ENCODE results near the gene MEFV. TPM values are rescaled to one million over a fixed set of nuclear protein-coding genes. Genes with fewer than 3 reads are reported as not detected.

MEFV gene, protein sequence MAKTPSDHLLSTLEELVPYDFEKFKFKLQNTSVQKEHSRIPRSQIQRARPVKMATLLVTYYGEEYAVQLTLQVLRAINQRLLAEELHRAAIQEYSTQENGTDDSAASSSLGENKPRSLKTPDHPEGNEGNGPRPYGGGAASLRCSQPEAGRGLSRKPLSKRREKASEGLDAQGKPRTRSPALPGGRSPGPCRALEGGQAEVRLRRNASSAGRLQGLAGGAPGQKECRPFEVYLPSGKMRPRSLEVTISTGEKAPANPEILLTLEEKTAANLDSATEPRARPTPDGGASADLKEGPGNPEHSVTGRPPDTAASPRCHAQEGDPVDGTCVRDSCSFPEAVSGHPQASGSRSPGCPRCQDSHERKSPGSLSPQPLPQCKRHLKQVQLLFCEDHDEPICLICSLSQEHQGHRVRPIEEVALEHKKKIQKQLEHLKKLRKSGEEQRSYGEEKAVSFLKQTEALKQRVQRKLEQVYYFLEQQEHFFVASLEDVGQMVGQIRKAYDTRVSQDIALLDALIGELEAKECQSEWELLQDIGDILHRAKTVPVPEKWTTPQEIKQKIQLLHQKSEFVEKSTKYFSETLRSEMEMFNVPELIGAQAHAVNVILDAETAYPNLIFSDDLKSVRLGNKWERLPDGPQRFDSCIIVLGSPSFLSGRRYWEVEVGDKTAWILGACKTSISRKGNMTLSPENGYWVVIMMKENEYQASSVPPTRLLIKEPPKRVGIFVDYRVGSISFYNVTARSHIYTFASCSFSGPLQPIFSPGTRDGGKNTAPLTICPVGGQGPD
- total RNA-seq (2014; rRNA removed; shearing (Covaris generic)) (0.57 TPM in 1 of 2 replicates, not detected in the other), total RNA-seq (2022) (0.27 TPM in 1 of 2 replicates, not detected in the other), Bru-seq, nascent RNA (percentile 11 among the genes with signal in this experiment), BruChase-seq, experiment 1, labeled RNA remaining after a 6-hour chase (percentile 15 among the genes with signal in this experiment), BruChase-seq, experiment 2, labeled RNA remaining after a 2-hour chase (percentile 21 among the genes with signal in this experiment)
- long read RNA-seq, result 0 reads

DNA sequence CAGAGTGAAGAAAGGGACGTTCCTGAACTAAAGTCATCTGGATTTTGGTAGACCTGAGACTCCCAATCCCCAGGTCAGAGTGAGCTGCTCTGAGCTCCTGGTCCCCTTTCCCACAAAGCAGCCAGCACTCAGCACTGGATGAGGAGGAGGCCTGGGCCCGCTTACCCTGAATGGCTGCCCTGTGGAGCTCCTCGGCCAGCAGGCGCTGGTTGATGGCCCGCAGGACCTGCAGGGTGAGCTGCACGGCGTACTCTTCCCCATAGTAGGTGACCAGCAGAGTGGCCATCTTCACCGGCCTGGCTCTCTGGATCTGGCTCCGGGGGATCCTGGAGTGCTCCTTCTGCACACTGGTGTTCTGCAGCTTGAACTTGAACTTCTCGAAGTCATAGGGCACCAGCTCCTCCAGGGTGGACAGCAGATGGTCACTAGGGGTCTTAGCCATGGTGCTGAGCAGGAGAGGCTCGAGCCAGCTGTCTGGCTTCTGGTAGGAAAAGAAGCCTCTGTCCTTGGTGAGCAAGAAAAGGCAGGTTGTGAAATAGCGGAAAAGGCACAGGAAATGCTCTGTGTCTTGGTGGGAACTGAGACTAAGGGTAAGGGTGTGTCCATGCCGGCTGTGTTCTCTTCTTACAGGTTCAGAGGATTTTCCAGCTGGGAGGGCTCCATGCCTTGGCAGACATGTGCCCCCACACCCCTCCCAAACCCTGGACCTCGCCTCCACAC is at the start of gene MEFV:
Gene MEFV, minus strand, starts transcription at position 488 of the 720 bp plus-strand sequence. Its CDS starts 46 bp downstream, at position 442.
- H3K79me2 ChIP-seq (ENCODE audit: insufficient read depth, low read depth, low read length), result no peaks in the 10 kb centered on the region
- intact Hi-C loops (cut with micrococcal nuclease; ENCODE audit: unreplicated experiment), result no loop called here
- H3K36me3 ChIP-seq (ENCODE audit: insufficient read depth, low read length), result no peaks in the 10 kb centered on the region
- CTCF ChIA-PET (ENCODE audit: unreplicated experiment), result interaction anchor here (0.6 kb wide), 1 partner anchor 32 kb away, joined by 3 read pairs; no protein-coding TSS in a partner anchor
- TF ChIP-seq EZH2phosphoT487 (IDR thresholded peaks at IDR 0.05; ENCODE audit: borderline replicate concordance, low read depth, low read length), result no peak
- TF ChIP-seq, protein P1, sequence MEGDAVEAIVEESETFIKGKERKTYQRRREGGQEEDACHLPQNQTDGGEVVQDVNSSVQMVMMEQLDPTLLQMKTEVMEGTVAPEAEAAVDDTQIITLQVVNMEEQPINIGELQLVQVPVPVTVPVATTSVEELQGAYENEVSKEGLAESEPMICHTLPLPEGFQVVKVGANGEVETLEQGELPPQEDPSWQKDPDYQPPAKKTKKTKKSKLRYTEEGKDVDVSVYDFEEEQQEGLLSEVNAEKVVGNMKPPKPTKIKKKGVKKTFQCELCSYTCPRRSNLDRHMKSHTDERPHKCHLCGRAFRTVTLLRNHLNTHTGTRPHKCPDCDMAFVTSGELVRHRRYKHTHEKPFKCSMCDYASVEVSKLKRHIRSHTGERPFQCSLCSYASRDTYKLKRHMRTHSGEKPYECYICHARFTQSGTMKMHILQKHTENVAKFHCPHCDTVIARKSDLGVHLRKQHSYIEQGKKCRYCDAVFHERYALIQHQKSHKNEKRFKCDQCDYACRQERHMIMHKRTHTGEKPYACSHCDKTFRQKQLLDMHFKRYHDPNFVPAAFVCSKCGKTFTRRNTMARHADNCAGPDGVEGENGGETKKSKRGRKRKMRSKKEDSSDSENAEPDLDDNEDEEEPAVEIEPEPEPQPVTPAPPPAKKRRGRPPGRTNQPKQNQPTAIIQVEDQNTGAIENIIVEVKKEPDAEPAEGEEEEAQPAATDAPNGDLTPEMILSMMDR (conservative IDR thresholded peaks at IDR 0.05; ENCODE audit: low read length), result no peak
- H3K9me2 ChIP-seq (ENCODE audit: insufficient read depth, low read length), result no peaks in the 10 kb centered on the region
- H3K9me3 ChIP-seq (ENCODE audit: low read length), result no peaks in the 10 kb centered on the region
- no peak within 1 kb of the TSS for H2AFZ ChIP-seq (ENCODE audit: low read length)
- DNase-seq (ENCODE audit: low spot score), result no peak
- no peak within 1 kb of the TSS for H3K4me2 ChIP-seq (ENCODE audit: low read length)
- no peak within 1 kb of the TSS for H3K4me3 ChIP-seq (ENCODE audit: low read depth, low read length, poor library complexity, severe bottlenecking)
- POLR2A ChIA-PET, result no interaction called here
- H4K20me1 ChIP-seq (ENCODE audit: insufficient read depth, low read length), result no peaks in the 10 kb centered on the region
- no peak within 1 kb of the TSS for H3K27ac ChIP-seq (ENCODE audit: low read depth, low read length, poor library complexity, severe bottlenecking)
- BruUV-seq (replicated peaks), result no TSS peak
- peaks cover 7% of the 10 kb centered on the region for H3K4me1 ChIP-seq (ENCODE audit: insufficient read depth, low read length, poor library complexity, severe bottlenecking)

DNA sequence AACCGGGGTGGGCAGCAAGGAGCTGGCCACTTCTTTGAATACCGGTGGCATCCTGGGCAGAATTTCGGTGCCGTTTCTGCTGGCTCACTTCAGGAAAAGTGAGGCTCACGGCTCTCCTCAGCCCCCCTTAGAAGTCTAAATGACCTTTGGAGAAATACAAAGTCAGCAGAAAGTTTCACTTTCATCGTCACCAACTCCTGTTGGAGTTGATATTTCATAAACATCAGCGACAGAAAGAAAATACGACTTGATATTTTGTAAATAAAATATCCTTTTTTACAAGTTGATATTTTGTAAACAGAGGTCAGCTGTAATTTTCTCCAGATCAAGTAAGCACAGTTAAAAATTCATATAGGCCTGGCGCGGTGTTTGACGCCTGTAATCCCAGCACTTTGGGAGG is 49.6 kb upstream of the MEFV start:
- H3K4me1 ChIP-seq (ENCODE audit: insufficient read depth, low read length, poor library complexity, severe bottlenecking), result no peaks in the 10 kb centered on the region
- no peak for DNase-seq (ENCODE audit: low spot score)

More for the DNA sequence above, 49.6 kb upstream of the MEFV start:
- no TSS peak for BruUV-seq (replicated peaks)
- H3K9me2 ChIP-seq (ENCODE audit: insufficient read depth, low read length), result no peaks in the 10 kb centered on the region
- no peaks in the 10 kb centered on the region for H4K20me1 ChIP-seq (ENCODE audit: insufficient read depth, low read length)
- TF ChIP-seq, protein P1 (conservative IDR thresholded peaks at IDR 0.05; ENCODE audit: low read length), result no peak
- TF ChIP-seq EZH2phosphoT487 (IDR thresholded peaks at IDR 0.05; ENCODE audit: borderline replicate concordance, low read depth, low read length), result no peak
- H3K79me2 ChIP-seq (ENCODE audit: insufficient read depth, low read depth, low read length), result no peaks in the 10 kb centered on the region
- peak overlapping the region; percentile 14; the same call in 1 of the 2 replicates for H3K4me2 ChIP-seq (ENCODE audit: low read length)
- H3K9me3 ChIP-seq (ENCODE audit: low read length), result no peaks in the 10 kb centered on the region
- ChIA-PET POLR2A (no interaction called here), CTCF (ENCODE audit: unreplicated experiment) (no interaction called here)
- 0 out of 2 replicates have a peak, but pooled peaks cover 2% of the 10 kb centered on the region for H3K36me3 ChIP-seq (ENCODE audit: insufficient read depth, low read length)
- no peak overlapping the region for H3K4me3 ChIP-seq (ENCODE audit: low read depth, low read length, poor library complexity, severe bottlenecking)
- H2AFZ ChIP-seq (ENCODE audit: low read length), result no peak overlapping the region
- intact Hi-C loops (cut with micrococcal nuclease; ENCODE audit: unreplicated experiment), result no loop called here
- H3K27ac ChIP-seq (ENCODE audit: low read depth, low read length, poor library complexity, severe bottlenecking), result no peak overlapping the region
